GM12878 (cell line): ENCODE measurements around the gene GLI1. TPM values are rescaled to one million over a fixed set of nuclear protein-coding genes. Genes with fewer than 3 reads are reported as not detected.

Experiments
- ATAC-seq: fragments of 200-7000 bp; cut with Tn5 transposase; 3 replicates; pipeline ENCODE4 v1.9.1; 2020; ENCODE audit warnings: mild to moderate bottlenecking, moderate library complexity
- BruUV-seq: library from RNA; stranded (reverse); fragments of 400-500 nt; replicated peaks from 2 replicates; lab custom pipeline; 2021; lab: Mats Ljungman, UMichigan
- CTCF ChIA-PET: fragments of 300-600 bp; sonication (Branson Sonifier 250); formaldehyde crosslinking; extraction: SDS; loops from one replicate; lab custom pipeline; 2021; ENCODE audit warnings: inconsistent platforms; lab: Yijun Ruan, JAX
- POLR2A ChIA-PET: fragments of 350-600 bp; formaldehyde crosslinking; extraction: SDS; loops from one replicate; lab custom pipeline; 2021; ENCODE audit warnings: inconsistent platforms; lab: Charles Lee
- RAD21 ChIA-PET: fragments of 300-600 bp; sonication (Branson Sonifier 250); formaldehyde crosslinking; loops from one replicate; lab custom pipeline; 2023; ENCODE audit warnings: antibody characterized with exemption; ENCODE audit not compliant: unreplicated experiment; lab: Charles Lee
- SMC1A ChIA-PET: fragments of 300-600 bp; sonication (Branson Sonifier 250); formaldehyde crosslinking; loops from one replicate; lab custom pipeline; 2023; ENCODE audit not compliant: unreplicated experiment, uncharacterized antibody; lab: Charles Lee
- DNase-seq: peaks from one replicate; pipeline ENCODE4 v3.0.0-alpha.2; 2011; ENCODE audit warnings: low read depth, low spot score
- FAIRE-seq: peaks from 3 replicates; lab custom pipeline; 2011; peaks lifted over from hg19 to GRCh38; lab: Jason Lieb, UNC
- H2AFZ ChIP-seq: 2 replicates; pipeline ENCODE4 v1.6.0; 2011; ENCODE audit warnings: low read depth, low read length, control low read depth; ENCODE audit not compliant: control insufficient read depth
- H3K27ac ChIP-seq: 2 replicates; pipeline ENCODE4 v1.5.1; 2011; ENCODE audit warnings: control low read depth; ENCODE audit not compliant: control insufficient read depth, insufficient read depth
- H3K27me3 ChIP-seq, 2 experiments: replicated peaks in 1 of 2; 2 replicates each; pipeline versions ENCODE4 v1.6.0 to v1.6.1; 2011; ENCODE audit warnings: low read length in 1 of 2; ENCODE audit not compliant: control insufficient read depth in 2 of 2, insufficient read depth in 2 of 2
- H3K36me3 ChIP-seq, 2 experiments: 2 replicates each; pipeline ENCODE4 v1.5.1; 2011; ENCODE audit warnings: low read length in 1 of 2; ENCODE audit not compliant: control insufficient read depth in 2 of 2, insufficient read depth in 2 of 2
- H3K4me1 ChIP-seq: 2 replicates; pipeline ENCODE4 v1.6.1; 2011; ENCODE audit warnings: mild to moderate bottlenecking, low read length, moderate library complexity, mixed read lengths; ENCODE audit not compliant: control insufficient read depth, insufficient read depth
- H3K4me2 ChIP-seq: 2 replicates; pipeline ENCODE4 v1.6.0; 2011; ENCODE audit warnings: control low read depth; ENCODE audit not compliant: control insufficient read depth, insufficient read depth
- H3K4me3 ChIP-seq: fragments of 200-600 bp; sonication (generic); 2 replicates; pipeline ENCODE4 v1.5.1; 2016
- H3K79me2 ChIP-seq: 2 replicates; pipeline ENCODE4 v1.6.0; 2011; ENCODE audit warnings: low read length; ENCODE audit not compliant: control insufficient read depth, insufficient read depth
- H3K9ac ChIP-seq: 2 replicates; pipeline ENCODE4 v1.8.0; 2011; ENCODE audit warnings: low read length, control low read depth, mixed read lengths; ENCODE audit not compliant: control insufficient read depth, insufficient read depth
- H3K9me3 ChIP-seq: replicated peaks from 3 replicates; pipeline ENCODE4 v1.5.1; 2011; ENCODE audit warnings: mild to moderate bottlenecking, low read length; ENCODE audit not compliant: control insufficient read depth, insufficient read depth
- H4K20me1 ChIP-seq: 2 replicates; pipeline ENCODE4 v1.6.0; 2011; ENCODE audit not compliant: control insufficient read depth, insufficient read depth
- BRCA1 ChIP-seq: IDR thresholded peaks from 2 replicates; pipeline ENCODE4 v1.6.1; 2011; ENCODE audit warnings: low read depth, low read length, improper control_type of control experiment
- ETV6 ChIP-seq, 2 experiments: fragments of 450-650 bp in 1 of 2; IDR thresholded peaks in 1 of 2; conservative IDR thresholded peaks in 1 of 2; 2 replicates each; pipeline ENCODE4 v1.6.1; 2014; ENCODE audit warnings: antibody characterized with exemption in 1 of 2, borderline replicate concordance in 1 of 2, low read depth in 1 of 2, mild to moderate bottlenecking in 1 of 2, moderate library complexity in 1 of 2
- JUND ChIP-seq: IDR thresholded peaks from 2 replicates; pipeline ENCODE4 v1.6.1; 2012; ENCODE audit warnings: low read depth, mild to moderate bottlenecking, low read length, improper control_type of control experiment, moderate library complexity
- KDM1A ChIP-seq: fragments of 200-600 bp; sonication (generic); IDR thresholded peaks from 2 replicates; pipeline ENCODE4 v1.6.1; 2016; ENCODE audit warnings: borderline replicate concordance
- MEF2B ChIP-seq: fragments of 450-650 bp; IDR thresholded peaks from 2 replicates; pipeline ENCODE4 v1.6.1; 2018; ENCODE audit warnings: mild to moderate bottlenecking, moderate library complexity; ENCODE audit not compliant: partially characterized antibody, poor library complexity, severe bottlenecking
- NFXL1 ChIP-seq: fragments of 450-650 bp; IDR thresholded peaks from 2 replicates; pipeline ENCODE4 v1.6.1; 2017; ENCODE audit warnings: antibody characterized with exemption, mild to moderate bottlenecking, borderline replicate concordance
- NFYA ChIP-seq: IDR thresholded peaks from 2 replicates; pipeline ENCODE4 v1.6.1; 2011; ENCODE audit warnings: low read depth, mild to moderate bottlenecking, low read length, improper control_type of control experiment, borderline replicate concordance
- NRF1 ChIP-seq: conservative IDR thresholded peaks from 2 replicates; pipeline ENCODE4 v1.6.1; 2011; ENCODE audit warnings: mild to moderate bottlenecking, low read depth, low read length, improper control_type of control experiment
- PAX5 ChIP-seq: IDR thresholded peaks from 2 replicates; pipeline ENCODE4 v1.6.1; 2011; ENCODE audit warnings: low read depth, low read length, borderline replicate concordance
- POLR2AphosphoS5 ChIP-seq: IDR thresholded peaks from 2 replicates; pipeline ENCODE4 v1.6.1; 2011; ENCODE audit warnings: mild to moderate bottlenecking, low read length, inconsistent platforms
- SREBF1 ChIP-seq: IDR thresholded peaks from 2 replicates; pipeline ENCODE4 v1.6.1; 2012; ENCODE audit warnings: mild to moderate bottlenecking, low read length
- ZNF622 ChIP-seq: fragments of 450-650 bp; IDR thresholded peaks from 2 replicates; pipeline ENCODE4 v1.6.1; 2017; ENCODE audit warnings: mild to moderate bottlenecking, inconsistent platforms
- WGBS: methylation state at CpG from one replicate; pipeline ENCODE4 v1.1.6; 2016; ENCODE audit warnings: low lambda C conversion rate; ENCODE audit not compliant: insufficient replicate concordance, insufficient coverage; ENCODE audit errors: missing lambda C conversion rate; 5-methylcytosine and 5-hydroxymethylcytosine counted together
- in situ Hi-C: fragments of 300-500 bp; cut with MboI; formaldehyde crosslinking; loops from 9 replicates; pipeline ENCODE4 v1.14.3; 2018; ENCODE audit warnings: mixed read lengths
- intact Hi-C: fragments of 100-400 bp; cut with micrococcal nuclease; formaldehyde crosslinking; loops from one replicate; pipeline ENCODE4 v1.14.2; 2022; ENCODE audit not compliant: unreplicated experiment
- polyA plus RNA-seq, 11 experiments: library from polyadenylated mRNA; depleted of rRNA in 4 of 11; unstranded in 6 of 11; stranded (reverse) in 5 of 11; fragments of >200 nt; fragmentation: Nextera tagmentation in 4 of 11; fragmentation: Illumina TruSeq in 1 of 11; extraction: Ambion mirVana in 4 of 11; extraction: Trizol in 1 of 11; gene quantifications; 1 replicate in 1 of 11; 2 replicates in 10 of 11; pipeline versions ENCODE4 v1.2.1 to v1.2.3, GENCODE V29; 2011 to 2016; ENCODE audit warnings: inconsistent platforms in 2 of 11, missing spikeins in 2 of 11, low read depth in 1 of 11
- total RNA-seq, 4 experiments: library from RNA; depleted of rRNA in 3 of 4; stranded (reverse); fragments of >200 nt in 3 of 4; fragmentation: Illumina TruSeq in 1 of 4; extraction: Trizol in 1 of 4; gene quantifications; 2 replicates each; pipeline versions ENCODE4 v1.2.1 to v1.2.3, GENCODE V29; 2013 to 2021
- TF ChIP-seq, protein P1 (sequence below): fragments of 450-650 bp; formaldehyde crosslinking; IDR thresholded peaks from 2 replicates; pipeline ENCODE4 v1.5.0; 2022; ENCODE audit warnings: mild to moderate bottlenecking, missing genetic modification characterization
- TF ChIP-seq, protein P2 (sequence below), 3 experiments: IDR thresholded peaks in 2 of 3; conservative IDR thresholded peaks in 1 of 3; 2 replicates each; pipeline ENCODE4 v1.5.1; 2011; ENCODE audit warnings: low read depth in 3 of 3, low read length in 3 of 3, mild to moderate bottlenecking in 3 of 3, control low read depth in 2 of 3, moderate library complexity in 2 of 3, inconsistent platforms in 1 of 3, mixed read lengths in 1 of 3; ENCODE audit not compliant: control insufficient read depth in 2 of 3, insufficient read depth in 1 of 3; ENCODE audit errors: extremely low read depth in 1 of 3

GLI1 gene
- total and polyA plus RNA-seq, 10 of the 15 experiments (the other 5 are each of a cell fraction or from before 2014, with no cell fraction given): 0.27 to 1.2 (median 0.49) TPM

DNA sequence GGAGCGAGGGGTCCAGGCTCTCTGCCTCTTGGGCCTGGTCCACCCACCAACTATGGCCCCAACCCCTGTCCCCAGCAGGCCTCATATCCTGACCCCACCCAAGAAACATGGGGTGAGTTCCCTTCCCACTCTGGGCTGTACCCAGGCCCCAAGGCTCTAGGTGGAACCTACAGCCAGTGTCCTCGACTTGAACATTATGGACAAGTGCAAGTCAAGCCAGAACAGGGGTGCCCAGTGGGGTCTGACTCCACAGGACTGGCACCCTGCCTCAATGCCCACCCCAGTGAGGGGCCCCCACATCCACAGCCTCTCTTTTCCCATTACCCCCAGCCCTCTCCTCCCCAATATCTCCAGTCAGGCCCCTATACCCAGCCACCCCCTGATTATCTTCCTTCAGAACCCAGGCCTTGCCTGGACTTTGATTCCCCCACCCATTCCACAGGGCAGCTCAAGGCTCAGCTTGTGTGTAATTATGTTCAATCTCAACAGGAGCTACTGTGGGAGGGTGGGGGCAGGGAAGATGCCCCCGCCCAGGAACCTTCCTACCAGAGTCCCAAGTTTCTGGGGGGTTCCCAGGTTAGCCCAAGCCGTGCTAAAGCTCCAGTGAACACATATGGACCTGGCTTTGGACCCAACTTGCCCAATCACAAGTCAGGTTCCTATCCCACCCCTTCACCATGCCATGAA lies 11.5 kb downstream of the GLI1 start (continued):
- no peak for TF ChIP-seq NFXL1
- TF ChIP-seq PAX5: no peak
- TF ChIP-seq, protein P1, sequence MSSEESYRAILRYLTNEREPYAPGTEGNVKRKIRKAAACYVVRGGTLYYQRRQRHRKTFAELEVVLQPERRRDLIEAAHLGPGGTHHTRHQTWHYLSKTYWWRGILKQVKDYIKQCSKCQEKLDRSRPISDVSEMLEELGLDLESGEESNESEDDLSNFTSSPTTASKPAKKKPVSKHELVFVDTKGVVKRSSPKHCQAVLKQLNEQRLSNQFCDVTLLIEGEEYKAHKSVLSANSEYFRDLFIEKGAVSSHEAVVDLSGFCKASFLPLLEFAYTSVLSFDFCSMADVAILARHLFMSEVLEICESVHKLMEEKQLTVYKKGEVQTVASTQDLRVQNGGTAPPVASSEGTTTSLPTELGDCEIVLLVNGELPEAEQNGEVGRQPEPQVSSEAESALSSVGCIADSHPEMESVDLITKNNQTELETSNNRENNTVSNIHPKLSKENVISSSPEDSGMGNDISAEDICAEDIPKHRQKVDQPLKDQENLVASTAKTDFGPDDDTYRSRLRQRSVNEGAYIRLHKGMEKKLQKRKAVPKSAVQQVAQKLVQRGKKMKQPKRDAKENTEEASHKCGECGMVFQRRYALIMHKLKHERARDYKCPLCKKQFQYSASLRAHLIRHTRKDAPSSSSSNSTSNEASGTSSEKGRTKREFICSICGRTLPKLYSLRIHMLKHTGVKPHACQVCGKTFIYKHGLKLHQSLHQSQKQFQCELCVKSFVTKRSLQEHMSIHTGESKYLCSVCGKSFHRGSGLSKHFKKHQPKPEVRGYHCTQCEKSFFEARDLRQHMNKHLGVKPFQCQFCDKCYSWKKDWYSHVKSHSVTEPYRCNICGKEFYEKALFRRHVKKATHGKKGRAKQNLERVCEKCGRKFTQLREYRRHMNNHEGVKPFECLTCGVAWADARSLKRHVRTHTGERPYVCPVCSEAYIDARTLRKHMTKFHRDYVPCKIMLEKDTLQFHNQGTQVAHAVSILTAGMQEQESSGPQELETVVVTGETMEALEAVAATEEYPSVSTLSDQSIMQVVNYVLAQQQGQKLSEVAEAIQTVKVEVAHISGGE (CRISPR knock-in tag): no peak
- no peak for TF ChIP-seq ZNF622
- TF ChIP-seq, all 136 proteins: peak for 0

GRCh38 chr12:57471661-57472060 lies 12.1 kb downstream of the GLI1 start:
- Histone ChIP-seq H3K36me3 (peaks cover 1 to 33% of the 10 kb centered on the region in 2 experiments), H3K79me2 (peaks cover 22% of the 10 kb centered on the region), H3K4me2 (no peak overlapping the region), H3K9ac (no peak overlapping the region), H3K9me3 (no peaks in the 10 kb centered on the region), H4K20me1 (no peaks in the 10 kb centered on the region), H3K27me3 (no peaks in the 10 kb centered on the region), H3K4me3 (no peak overlapping the region), H3K4me1 (peaks cover 8% of the 10 kb centered on the region), H3K27ac (no peak overlapping the region), H2AFZ (no peak overlapping the region)
- BruUV-seq: no TSS peak
- RAD21 ChIA-PET: interaction anchor here (1.0 kb wide), 1 partner anchor 13 kb away, joined by 3 read pairs; no protein-coding TSS in a partner anchor
- intact Hi-C loops: loop anchor here (10.0 kb wide), 1 partner anchor 283 kb away; the partner anchor contains the start of genes CDK4 and MARCHF9
- 90% methylated on average over 3 of the region's 3 CpGs for WGBS
- DNase-seq (no peak), FAIRE-seq (no peak), ATAC-seq (no peak)
- CTCF ChIA-PET: interaction anchor here (1.2 to 2.2 kb wide), 3 partner anchors 8 to 10 kb away, joined by 3 to 8 read pairs (median 4); partner anchors contain the start of gene ARHGAP9
- in situ Hi-C loops: no loop called here
- TF ChIP-seq NRF1 (no peak), ETV6 (conservative IDR thresholded peaks at IDR 0.05 in 1 of 2, IDR thresholded peaks at IDR 0.05 in 1 of 2; ENCODE audit: borderline replicate concordance in 1 of 2, low read depth in 1 of 2) (no peak), JUND (no peak), BRCA1 (no peak), POLR2AphosphoS5 (no peak), MEF2B (no peak), NFYA (no peak), KDM1A (no peak), SREBF1 (no peak)
- TF ChIP-seq, protein P2, sequence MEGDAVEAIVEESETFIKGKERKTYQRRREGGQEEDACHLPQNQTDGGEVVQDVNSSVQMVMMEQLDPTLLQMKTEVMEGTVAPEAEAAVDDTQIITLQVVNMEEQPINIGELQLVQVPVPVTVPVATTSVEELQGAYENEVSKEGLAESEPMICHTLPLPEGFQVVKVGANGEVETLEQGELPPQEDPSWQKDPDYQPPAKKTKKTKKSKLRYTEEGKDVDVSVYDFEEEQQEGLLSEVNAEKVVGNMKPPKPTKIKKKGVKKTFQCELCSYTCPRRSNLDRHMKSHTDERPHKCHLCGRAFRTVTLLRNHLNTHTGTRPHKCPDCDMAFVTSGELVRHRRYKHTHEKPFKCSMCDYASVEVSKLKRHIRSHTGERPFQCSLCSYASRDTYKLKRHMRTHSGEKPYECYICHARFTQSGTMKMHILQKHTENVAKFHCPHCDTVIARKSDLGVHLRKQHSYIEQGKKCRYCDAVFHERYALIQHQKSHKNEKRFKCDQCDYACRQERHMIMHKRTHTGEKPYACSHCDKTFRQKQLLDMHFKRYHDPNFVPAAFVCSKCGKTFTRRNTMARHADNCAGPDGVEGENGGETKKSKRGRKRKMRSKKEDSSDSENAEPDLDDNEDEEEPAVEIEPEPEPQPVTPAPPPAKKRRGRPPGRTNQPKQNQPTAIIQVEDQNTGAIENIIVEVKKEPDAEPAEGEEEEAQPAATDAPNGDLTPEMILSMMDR (IDR thresholded peaks at IDR 0.05 in 2 of 3, conservative IDR thresholded peaks at IDR 0.05 in 1 of 3; ENCODE audit: control insufficient read depth in 2 of 3, extremely low read depth in 1 of 3, insufficient read depth in 1 of 3, low read depth in 3 of 3, low read length in 3 of 3): no peak
- SMC1A ChIA-PET: interaction anchor here (1.4 kb wide), 1 partner anchor 19 kb away, joined by 3 read pairs; no protein-coding TSS in a partner anchor
- POLR2A ChIA-PET: interaction anchor here (0.9 to 1.0 kb wide), 2 partner anchors 9 to 19 kb away, joined by 3 to 4 read pairs; no protein-coding TSS in a partner anchor
